CD4-positive, alpha-beta T cell treated with Interleukin-4 for 4 hours (primary cell): Measurements from ENCODE around the gene AFM.
"Not testable (repeated sequence)": the region's sequence is repeated elsewhere in the genome, so short reads cannot be mapped to it uniquely, and the experiment has no call there.

Source experiments
- DNase-seq: peaks from one replicate; pipeline ENCODE4 v3.0.0-alpha.2; 2020

The AFM gene

GRCh38 chr4:73518340-73518739 lies 36.8 kb downstream of the AFM start:
- no peak for DNase-seq

- no peak for DNase-seq
These were observed 39.3 kb downstream of the AFM start for GRCh38 chr4:73520821-73521220.

- no peak for DNase-seq
These were observed 41.6 kb downstream of the AFM start for GRCh38 chr4:73523126-73523525.

GRCh38 chr4:73525611-73526010 lies 44.1 kb downstream of the AFM start:
- no peak for DNase-seq

GRCh38 chr4:73527196-73527595 lies 45.7 kb downstream of the AFM start:
- DNase-seq, result no peak

GRCh38 chr4:73528171-73528570 lies 46.6 kb downstream of the AFM start:
- DNase-seq, result no peak

GRCh38 chr4:73533515-73534422 lies 52.2 kb downstream of the AFM start:
- DNase-seq, result no peak

- DNase-seq, result no peak
These were observed 56.6 kb downstream of the AFM start for GRCh38 chr4:73538162-73538561.

GRCh38 chr4:73539386-73539785 lies 57.8 kb downstream of the AFM start:
- DNase-seq, result no peak

- DNase-seq, result no peak
These were observed 59.3 kb downstream of the AFM start for GRCh38 chr4:73540826-73541225.

- no peak for DNase-seq
These were observed 59.7 kb downstream of the AFM start for GRCh38 chr4:73541251-73541650.

- DNase-seq, result no peak
These were observed 63.1 kb downstream of the AFM start for GRCh38 chr4:73544620-73545019.

GRCh38 chr4:73550865-73551264 lies 69.3 kb downstream of the AFM start:
- not testable (repeated sequence) for DNase-seq
